Lung (tissue), 12 donors: ENCODE results near the gene FOXD1. TPM values are rescaled to one million over a fixed set of nuclear protein-coding genes. Genes with fewer than 3 reads are reported as not detected.

Experiments
- ATAC-seq: fragments of 200-7000 bp; cut with Tn5 transposase; one replicate; pipeline ENCODE4 v1.9.1; 2020; ENCODE audit warnings: moderate number of reproducible peaks; ENCODE audit not compliant: insufficient read depth, low FRiP score
- DNase-seq, 3 donors: peaks; one replicate each; pipeline ENCODE4 v3.0.0-alpha.2; 2013 to 2017
- H3K27ac ChIP-seq, 2 donors: one replicate each; pipeline ENCODE4 v1.5.1; 2013; ENCODE audit warnings: mild to moderate bottlenecking in 2 of 2, moderate library complexity in 2 of 2, control low read depth in 1 of 2, inconsistent platforms in 1 of 2, low read depth in 1 of 2, low read length in 1 of 2
- H3K27me3 ChIP-seq, 3 donors: one replicate each; pipeline ENCODE4 v1.5.1; 2013; ENCODE audit warnings: low read length in 2 of 3; ENCODE audit not compliant: control insufficient read depth in 3 of 3, insufficient read depth in 3 of 3
- H3K36me3 ChIP-seq, 4 donors: one replicate each; pipeline ENCODE4 v1.5.1; 2013; ENCODE audit warnings: low read length in 4 of 4, mild to moderate bottlenecking in 1 of 4, moderate library complexity in 1 of 4; ENCODE audit not compliant: control insufficient read depth in 4 of 4, insufficient read depth in 4 of 4
- H3K4me1 ChIP-seq, 5 donors: one replicate each; pipeline ENCODE4 v1.5.1; 2013; ENCODE audit warnings: low read length in 5 of 5, mild to moderate bottlenecking in 2 of 5, moderate library complexity in 1 of 5; ENCODE audit not compliant: control insufficient read depth in 5 of 5, insufficient read depth in 5 of 5
- H3K4me3 ChIP-seq: one replicate; pipeline ENCODE4 v1.5.1; 2013; ENCODE audit warnings: mild to moderate bottlenecking, control low read depth, moderate library complexity
- H3K9ac ChIP-seq, 2 donors: one replicate each; pipeline ENCODE4 v1.5.1; 2013; ENCODE audit warnings: low read length in 2 of 2, control low read depth in 1 of 2; ENCODE audit not compliant: insufficient read depth in 1 of 2
- H3K9me3 ChIP-seq, 4 donors: one replicate each; pipeline ENCODE4 v1.5.1; 2013; ENCODE audit warnings: low read length in 3 of 4, mild to moderate bottlenecking in 1 of 4, moderate library complexity in 1 of 4; ENCODE audit not compliant: control insufficient read depth in 4 of 4, insufficient read depth in 3 of 4
- CTCF ChIP-seq: IDR thresholded peaks from 2 replicates; pipeline ENCODE4 v1.5.1; 2012; ENCODE audit warnings: mild to moderate bottlenecking; ENCODE audit errors: control extremely low read depth, extremely low read depth
- WGBS, 2 donors: extraction: QIAGEN DNeasy Blood & Tissue Kit; methylation state at CpG; one replicate each; pipeline ENCODE4 v1.1.7; 2013; 5-methylcytosine and 5-hydroxymethylcytosine counted together
- polyA plus RNA-seq, 2 donors: library from polyadenylated mRNA; stranded (reverse); fragments of 200-250 nt; gene quantifications; one replicate each; pipeline ENCODE4 v1.2.1, GENCODE V29; 2013
- total RNA-seq, 2 donors: library from RNA; depleted of rRNA in 1 of 2; stranded (reverse); fragments of >200 nt in 1 of 2; gene quantifications; one replicate each; pipeline ENCODE4 v1.2.1, GENCODE V29; 2014 to 2021
- donor health status: control.
- donor health status: control.
- donor health status: Bipolar disorder and iron deficiency.
- donor health status: healthy.
- donor health status: DM: yes; HTN: yes; CAD: no.

FOXD1 gene
- total and polyA plus RNA-seq, 4 donors: 0.20 to 0.46 (median 0.29) TPM

- 7 to 9% methylated on average over 18 of the region's 18 CpGs for WGBS, 2 donors
- peaks cover 0 to 13% (median 4%) of the 10 kb centered on the region in 5 donors for H3K4me1 ChIP-seq
- H3K27me3 ChIP-seq: peaks cover 31 to 87% (median 87%) of the 10 kb centered on the region in 3 donors
- no peaks in the 10 kb centered on the region for H3K36me3 ChIP-seq
- H3K27ac ChIP-seq: no peak overlapping the region
- H3K9ac ChIP-seq: no peak overlapping the region
- no peak for TF ChIP-seq CTCF
- no peak overlapping the region for H3K4me3 ChIP-seq
- no peak for ATAC-seq
- DNase-seq: peak in 1 of 3 donors; percentile 26
- H3K9me3 ChIP-seq: peaks cover 0 to 8% (median 0%) of the 10 kb centered on the region in 4 donors
These were observed 10.6 kb downstream of the FOXD1 start for GRCh38 chr5:73437777-73438644.

GRCh38 chr5:73437101-73437776, 11.3 kb downstream of the FOXD1 start:
- DNase-seq (peak in 2 of 3 donors; percentile 48 to 51), ATAC-seq (no peak)
- Histone ChIP-seq H3K9me3 (peaks cover 0 to 5% (median 0%) of the 10 kb centered on the region in 4 donors), H3K27ac (no peak overlapping the region), H3K4me1 (peaks cover 0 to 13% (median 4%) of the 10 kb centered on the region in 5 donors), H3K9ac (no peak overlapping the region), H3K4me3 (no peak overlapping the region), H3K27me3 (peaks cover 31 to 87% (median 84%) of the 10 kb centered on the region in 3 donors), H3K36me3 (no peaks in the 10 kb centered on the region)
- TF ChIP-seq CTCF: no peak
- 2 to 3% methylated on average over 66 to 69 of the region's 69 CpGs for WGBS, 2 donors

GRCh38 chr5:73436535-73437100, 12.0 kb downstream of the FOXD1 start:
- Histone ChIP-seq H3K4me1 (peaks cover 0 to 13% (median 4%) of the 10 kb centered on the region in 5 donors), H3K4me3 (no peak overlapping the region), H3K27me3 (peaks cover 31 to 87% (median 81%) of the 10 kb centered on the region in 3 donors), H3K9ac (no peak overlapping the region), H3K9me3 (peaks cover 0 to 5% (median 0%) of the 10 kb centered on the region in 4 donors), H3K36me3 (no peaks in the 10 kb centered on the region), H3K27ac (no peak overlapping the region)
- TF ChIP-seq CTCF: no peak
- DNase-seq (peak in 1 of 3 donors; percentile 23), ATAC-seq (no peak)
- WGBS, 2 donors: 2 to 3% methylated on average over 49 to 66 of the region's 66 CpGs
